ENCODE measurements around the gene GSTT4. TPM values are rescaled to one million over a fixed set of nuclear protein-coding genes. Genes with fewer than 3 reads are reported as not detected.
"Not testable (repeated sequence)": the region's sequence is repeated elsewhere in the genome, so short reads cannot be mapped to it uniquely, and the experiment has no call there.

GSTT4 gene
- total and polyA plus RNA-seq, 5 donors from 2014 or later, result not detected

GRCh38 chr22:24002272-24002671 lies 3.0 kb downstream of the GSTT4 start:
- no peaks in the 10 kb centered on the region for H3K36me3 ChIP-seq (ENCODE audit: control insufficient read depth, insufficient read depth, low read length)
- peaks cover 9% of the 10 kb centered on the region for H3K27me3 Mint-ChIP-seq

GRCh38 chr22:24001314-24001713 lies 3.9 kb downstream of the GSTT4 start:
- Histone ChIP-seq H3K4me1 (ENCODE audit: control insufficient read depth, insufficient read depth, low read length, poor library complexity, severe bottlenecking) (no peaks in the 10 kb centered on the region), H3K4me3 (ENCODE audit: low read depth, low read length) (no peak overlapping the region), H3K27ac (ENCODE audit: insufficient read depth, low read length, poor library complexity, severe bottlenecking) (no peak overlapping the region), H3K9me3 (ENCODE audit: control insufficient read depth in 2 of 2, low read length in 2 of 2) (no peaks in the 10 kb centered on the region), H3K27me3 (ENCODE audit: control insufficient read depth, insufficient read depth, low read length) (no peaks in the 10 kb centered on the region), H3K36me3 (ENCODE audit: control insufficient read depth, insufficient read depth, low read length) (no peaks in the 10 kb centered on the region)
- ATAC-seq (ENCODE audit: low read depth in 2 of 2) (no peak), DNase-seq (no peak)
- Mint-ChIP-seq H3K27me3 (peaks cover 9% of the 10 kb centered on the region), H3K27ac (peak overlapping the region in 1 of 3 donors; percentile 49), H3K4me1 (peaks cover 0 to 6% (median 5%) of the 10 kb centered on the region in 4 donors), H3K9me3 (no peaks in the 10 kb centered on the region), H3K4me3 (no peak overlapping the region), H3K36me3 (no peaks in the 10 kb centered on the region)

More at GRCh38 chr22:24002272-24002671, 3.0 kb downstream of the GSTT4 start:
- H3K4me1 Mint-ChIP-seq, result peaks cover 0 to 6% (median 4%) of the 10 kb centered on the region in 4 donors
- DNase-seq (no peak), ATAC-seq (ENCODE audit: low read depth in 2 of 2) (no peak)
- Histone ChIP-seq H3K27ac (ENCODE audit: insufficient read depth, low read length, poor library complexity, severe bottlenecking) (no peak overlapping the region), H3K4me3 (ENCODE audit: low read depth, low read length) (no peak overlapping the region), H3K4me1 (ENCODE audit: control insufficient read depth, insufficient read depth, low read length, poor library complexity, severe bottlenecking) (no peaks in the 10 kb centered on the region), H3K9me3 (ENCODE audit: control insufficient read depth in 2 of 2, low read length in 2 of 2) (no peaks in the 10 kb centered on the region), H3K27me3 (ENCODE audit: control insufficient read depth, insufficient read depth, low read length) (no peaks in the 10 kb centered on the region)
- H3K9me3 Mint-ChIP-seq, result no peaks in the 10 kb centered on the region
- no peak overlapping the region for H3K4me3 Mint-ChIP-seq
- H3K27ac Mint-ChIP-seq, result no peak overlapping the region
- H3K36me3 Mint-ChIP-seq, result no peaks in the 10 kb centered on the region

DNA sequence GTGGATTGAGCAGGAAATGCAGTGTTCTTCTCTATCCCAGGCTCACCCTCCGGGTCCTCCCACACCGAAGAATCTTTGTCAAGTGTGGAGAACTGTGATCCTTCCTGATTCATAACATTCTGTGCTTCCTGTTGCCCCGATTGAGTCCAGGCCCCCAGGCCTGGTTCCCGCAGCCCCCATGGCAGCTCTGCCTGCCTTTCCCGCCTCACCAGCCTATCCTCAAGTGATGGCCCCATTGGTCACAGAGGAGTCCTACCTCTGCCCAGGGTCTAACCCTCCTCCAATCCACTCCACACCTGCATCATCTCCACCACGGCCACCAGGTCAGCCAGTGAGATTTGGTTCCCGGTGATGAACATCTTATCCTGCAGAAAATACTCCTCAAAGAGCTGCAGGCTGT lies 5.5 kb downstream of the GSTT4 start:
- not testable (repeated sequence) for H3K9me3 ChIP-seq (ENCODE audit: control insufficient read depth in 2 of 2, low read length in 2 of 2); H3K36me3 Mint-ChIP-seq; H3K27me3 ChIP-seq (ENCODE audit: control insufficient read depth, insufficient read depth, low read length); H3K27ac Mint-ChIP-seq; ATAC-seq (ENCODE audit: low read depth in 2 of 2); H3K9me3 Mint-ChIP-seq; H3K4me1 ChIP-seq (ENCODE audit: control insufficient read depth, insufficient read depth, low read length, poor library complexity, severe bottlenecking); DNase-seq; H3K4me3 Mint-ChIP-seq; H3K27ac ChIP-seq (ENCODE audit: insufficient read depth, low read length, poor library complexity, severe bottlenecking); H3K4me1 Mint-ChIP-seq; H3K4me3 ChIP-seq (ENCODE audit: low read depth, low read length); H3K27me3 Mint-ChIP-seq; H3K36me3 ChIP-seq (ENCODE audit: control insufficient read depth, insufficient read depth, low read length)

- Histone ChIP-seq H3K27ac (ENCODE audit: insufficient read depth, low read length, poor library complexity, severe bottlenecking) (no peak overlapping the region), H3K4me3 (ENCODE audit: low read depth, low read length) (no peak overlapping the region), H3K36me3 (ENCODE audit: control insufficient read depth, insufficient read depth, low read length) (no peaks in the 10 kb centered on the region), H3K9me3 (ENCODE audit: control insufficient read depth in 2 of 2, low read length in 2 of 2) (no peaks in the 10 kb centered on the region), H3K4me1 (ENCODE audit: control insufficient read depth, insufficient read depth, low read length, poor library complexity, severe bottlenecking) (no peaks in the 10 kb centered on the region), H3K27me3 (ENCODE audit: control insufficient read depth, insufficient read depth, low read length) (no peaks in the 10 kb centered on the region)
- Mint-ChIP-seq H3K27ac (no peak overlapping the region), H3K36me3 (no peaks in the 10 kb centered on the region), H3K9me3 (no peaks in the 10 kb centered on the region), H3K4me1 (peaks cover 0 to 7% (median 5%) of the 10 kb centered on the region in 4 donors), H3K27me3 (peaks cover 9% of the 10 kb centered on the region), H3K4me3 (no peak overlapping the region)
- DNase-seq, result no peak
- no peak for ATAC-seq (ENCODE audit: low read depth in 2 of 2)
Observed at GRCh38 chr22:23997092-23997491, 8.2 kb downstream of the GSTT4 start.

- not testable (repeated sequence) for DNase-seq; H3K9me3 ChIP-seq (ENCODE audit: control insufficient read depth in 2 of 2, low read length in 2 of 2); H3K27ac ChIP-seq (ENCODE audit: insufficient read depth, low read length, poor library complexity, severe bottlenecking); H3K36me3 ChIP-seq (ENCODE audit: control insufficient read depth, insufficient read depth, low read length); H3K27me3 Mint-ChIP-seq; ATAC-seq (ENCODE audit: low read depth in 2 of 2); H3K27me3 ChIP-seq (ENCODE audit: control insufficient read depth, insufficient read depth, low read length); H3K36me3 Mint-ChIP-seq; H3K4me3 Mint-ChIP-seq; H3K4me3 ChIP-seq (ENCODE audit: low read depth, low read length); H3K4me1 Mint-ChIP-seq; H3K4me1 ChIP-seq (ENCODE audit: control insufficient read depth, insufficient read depth, low read length, poor library complexity, severe bottlenecking); H3K9me3 Mint-ChIP-seq
- H3K27ac Mint-ChIP-seq, result peak overlapping the region in 1 of 3 donors; percentile 31
Observed at GRCh38 chr22:23993581-23994177, 11.6 kb downstream of the GSTT4 start.

DNA sequence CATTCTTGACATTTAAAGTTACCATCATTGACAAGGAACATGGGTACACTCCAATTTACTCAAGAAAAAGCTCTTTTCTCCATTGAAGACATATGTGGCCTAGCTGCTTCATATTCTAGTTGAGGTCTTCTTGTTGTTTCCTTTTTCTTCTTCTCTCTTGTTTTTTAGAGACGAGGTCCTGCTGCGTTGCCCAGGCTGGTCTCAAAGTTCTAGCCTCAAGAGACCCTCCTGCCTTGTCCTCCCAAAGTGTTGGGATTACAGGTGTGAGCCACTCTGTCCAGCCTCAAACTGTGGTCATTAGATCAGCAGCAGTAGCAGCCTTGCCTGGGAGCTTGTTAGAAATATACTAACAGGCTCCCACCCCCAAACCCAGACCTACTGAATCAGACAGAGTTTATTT lies 12.2 kb downstream of the GSTT4 start:
- H3K36me3 Mint-ChIP-seq; H3K9me3 Mint-ChIP-seq; ATAC-seq (ENCODE audit: low read depth in 2 of 2); H3K4me1 ChIP-seq (ENCODE audit: control insufficient read depth, insufficient read depth, low read length, poor library complexity, severe bottlenecking); H3K27me3 ChIP-seq (ENCODE audit: control insufficient read depth, insufficient read depth, low read length); DNase-seq; H3K4me1 Mint-ChIP-seq; H3K4me3 ChIP-seq (ENCODE audit: low read depth, low read length); H3K27me3 Mint-ChIP-seq; H3K27ac ChIP-seq (ENCODE audit: insufficient read depth, low read length, poor library complexity, severe bottlenecking); H3K9me3 ChIP-seq (ENCODE audit: control insufficient read depth in 2 of 2, low read length in 2 of 2); H3K36me3 ChIP-seq (ENCODE audit: control insufficient read depth, insufficient read depth, low read length); H3K4me3 Mint-ChIP-seq: not testable (repeated sequence)
- H3K27ac Mint-ChIP-seq, result peak overlapping the region in 1 of 3 donors; percentile 33

DNA sequence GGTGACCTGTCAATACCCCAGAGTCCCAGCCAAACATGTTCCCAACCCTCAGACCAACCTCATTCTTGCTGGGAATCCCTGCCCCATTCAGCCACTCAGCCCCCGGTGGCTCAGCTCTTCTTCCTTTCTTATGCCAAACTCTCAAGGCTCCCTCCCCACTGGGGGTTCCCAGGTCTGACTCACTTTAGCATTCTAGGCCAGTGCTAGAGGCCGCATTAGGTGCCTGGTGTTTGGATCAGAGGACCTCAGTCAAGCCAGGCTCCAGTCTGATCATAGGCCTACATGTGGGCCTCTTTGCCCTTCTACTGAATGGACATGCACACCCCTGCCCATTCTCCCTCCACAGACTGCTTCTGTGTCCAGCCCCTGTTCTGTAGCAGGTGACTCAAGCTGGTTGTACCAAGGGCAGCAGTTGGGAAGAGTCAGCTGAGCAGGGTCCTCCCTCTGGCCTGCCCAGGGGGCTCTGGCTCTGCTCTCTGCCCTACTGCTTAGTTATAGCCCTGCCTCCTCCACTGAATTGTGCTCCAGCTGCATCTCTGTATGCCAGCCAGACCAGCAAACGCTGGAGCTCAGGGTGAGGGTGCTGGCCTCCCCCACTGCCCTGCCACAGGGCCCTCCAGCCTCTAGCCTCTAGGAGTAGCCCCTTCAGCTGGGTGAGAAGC lies 15.5 kb downstream of the GSTT4 start:
- ATAC-seq (ENCODE audit: low read depth in 2 of 2); H3K27ac ChIP-seq (ENCODE audit: insufficient read depth, low read length, poor library complexity, severe bottlenecking); H3K4me1 ChIP-seq (ENCODE audit: control insufficient read depth, insufficient read depth, low read length, poor library complexity, severe bottlenecking); H3K36me3 ChIP-seq (ENCODE audit: control insufficient read depth, insufficient read depth, low read length); H3K27me3 ChIP-seq (ENCODE audit: control insufficient read depth, insufficient read depth, low read length); H3K36me3 Mint-ChIP-seq; H3K4me3 Mint-ChIP-seq; H3K27me3 Mint-ChIP-seq; DNase-seq; H3K9me3 ChIP-seq (ENCODE audit: control insufficient read depth in 2 of 2, low read length in 2 of 2); H3K27ac Mint-ChIP-seq; H3K4me1 Mint-ChIP-seq; H3K4me3 ChIP-seq (ENCODE audit: low read depth, low read length); H3K9me3 Mint-ChIP-seq: not testable (repeated sequence)

DNA sequence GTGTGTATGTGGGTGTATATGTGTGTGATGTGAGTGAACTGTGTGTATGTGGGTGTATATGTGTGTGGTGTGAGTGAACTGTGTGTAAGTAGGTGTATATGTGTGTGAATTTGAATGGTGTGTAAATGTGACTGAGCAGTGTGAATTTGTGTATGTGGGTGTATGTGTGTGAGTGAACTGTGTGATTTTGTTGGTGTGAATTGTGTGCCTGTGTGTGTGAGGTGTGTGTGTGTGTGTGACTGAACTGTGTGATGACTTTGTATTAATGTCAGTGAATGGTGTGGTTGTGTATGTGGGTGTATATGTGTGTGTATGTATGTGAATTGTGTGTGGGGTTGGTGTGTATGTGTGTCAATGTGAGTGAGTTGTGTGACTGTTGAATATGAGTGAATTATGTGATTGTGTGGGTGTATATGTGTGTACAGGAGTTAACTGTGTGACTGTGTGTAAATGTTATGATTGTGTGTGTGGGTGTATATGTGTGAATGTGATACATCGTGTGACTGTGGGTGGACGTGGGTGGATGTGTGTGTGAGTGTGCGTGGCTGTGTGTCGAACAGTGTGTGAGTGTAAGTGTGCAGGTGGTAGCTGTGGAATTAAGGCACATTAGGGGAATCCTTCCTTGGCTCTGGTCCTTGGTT lies 18.6 kb downstream of the GSTT4 start:
- not testable (repeated sequence) for H3K4me1 ChIP-seq (ENCODE audit: control insufficient read depth, insufficient read depth, low read length, poor library complexity, severe bottlenecking); H3K36me3 Mint-ChIP-seq; H3K4me3 Mint-ChIP-seq; H3K27me3 ChIP-seq (ENCODE audit: control insufficient read depth, insufficient read depth, low read length); H3K9me3 Mint-ChIP-seq; ATAC-seq (ENCODE audit: low read depth in 2 of 2); H3K4me1 Mint-ChIP-seq; H3K27ac ChIP-seq (ENCODE audit: insufficient read depth, low read length, poor library complexity, severe bottlenecking); DNase-seq; H3K9me3 ChIP-seq (ENCODE audit: control insufficient read depth in 2 of 2, low read length in 2 of 2); H3K27me3 Mint-ChIP-seq; H3K36me3 ChIP-seq (ENCODE audit: control insufficient read depth, insufficient read depth, low read length); H3K4me3 ChIP-seq (ENCODE audit: low read depth, low read length)
- peak overlapping the region in 1 of 3 donors; percentile 16 for H3K27ac Mint-ChIP-seq
